GM12874 (cell line): ENCODE measurements around the gene OSM.

Experiments
- TF ChIP-seq, protein P1 (sequence below): IDR thresholded peaks from 2 replicates; pipeline ENCODE4 v1.5.1; 2011; ENCODE audit warnings: low read depth, mild to moderate bottlenecking, control low read depth, low read length, moderate library complexity; ENCODE audit not compliant: insufficient read depth

OSM gene

DNA sequence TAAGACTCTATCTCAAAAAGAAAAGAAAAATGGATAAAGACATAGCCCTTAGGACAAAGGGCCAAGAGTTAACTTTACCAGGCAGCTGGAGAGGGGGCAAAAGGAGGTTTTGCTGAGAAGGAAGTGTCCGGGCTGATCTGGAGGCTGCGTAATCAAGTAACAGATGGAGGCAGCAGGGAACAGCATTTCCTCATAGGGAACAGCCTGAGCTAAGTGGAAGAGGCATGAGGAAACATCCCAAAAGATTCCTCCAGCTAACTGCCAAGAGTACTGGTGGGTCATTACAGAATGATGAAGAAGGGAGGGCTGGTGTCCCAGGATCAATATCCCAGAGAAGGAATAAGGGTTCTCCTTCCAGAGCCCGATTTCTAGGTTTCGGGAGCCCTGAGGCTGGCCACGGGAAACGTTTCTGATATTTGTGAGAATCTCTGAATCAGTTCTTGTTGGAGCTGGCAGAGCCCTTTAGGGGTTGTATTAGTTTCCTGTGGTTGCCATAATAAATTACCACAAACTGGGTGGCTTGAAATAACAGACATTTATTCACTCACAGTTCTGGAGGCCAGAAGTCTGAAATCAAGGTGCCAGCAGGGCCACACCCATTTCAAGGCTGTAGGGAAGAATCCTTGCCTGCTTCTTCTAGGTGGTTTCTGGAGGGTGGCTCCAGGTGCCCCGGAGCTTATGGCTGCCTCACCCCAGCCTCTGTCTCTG lies 41.3 kb downstream of the OSM start:
- TF ChIP-seq, protein P1, sequence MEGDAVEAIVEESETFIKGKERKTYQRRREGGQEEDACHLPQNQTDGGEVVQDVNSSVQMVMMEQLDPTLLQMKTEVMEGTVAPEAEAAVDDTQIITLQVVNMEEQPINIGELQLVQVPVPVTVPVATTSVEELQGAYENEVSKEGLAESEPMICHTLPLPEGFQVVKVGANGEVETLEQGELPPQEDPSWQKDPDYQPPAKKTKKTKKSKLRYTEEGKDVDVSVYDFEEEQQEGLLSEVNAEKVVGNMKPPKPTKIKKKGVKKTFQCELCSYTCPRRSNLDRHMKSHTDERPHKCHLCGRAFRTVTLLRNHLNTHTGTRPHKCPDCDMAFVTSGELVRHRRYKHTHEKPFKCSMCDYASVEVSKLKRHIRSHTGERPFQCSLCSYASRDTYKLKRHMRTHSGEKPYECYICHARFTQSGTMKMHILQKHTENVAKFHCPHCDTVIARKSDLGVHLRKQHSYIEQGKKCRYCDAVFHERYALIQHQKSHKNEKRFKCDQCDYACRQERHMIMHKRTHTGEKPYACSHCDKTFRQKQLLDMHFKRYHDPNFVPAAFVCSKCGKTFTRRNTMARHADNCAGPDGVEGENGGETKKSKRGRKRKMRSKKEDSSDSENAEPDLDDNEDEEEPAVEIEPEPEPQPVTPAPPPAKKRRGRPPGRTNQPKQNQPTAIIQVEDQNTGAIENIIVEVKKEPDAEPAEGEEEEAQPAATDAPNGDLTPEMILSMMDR = no peak

DNA sequence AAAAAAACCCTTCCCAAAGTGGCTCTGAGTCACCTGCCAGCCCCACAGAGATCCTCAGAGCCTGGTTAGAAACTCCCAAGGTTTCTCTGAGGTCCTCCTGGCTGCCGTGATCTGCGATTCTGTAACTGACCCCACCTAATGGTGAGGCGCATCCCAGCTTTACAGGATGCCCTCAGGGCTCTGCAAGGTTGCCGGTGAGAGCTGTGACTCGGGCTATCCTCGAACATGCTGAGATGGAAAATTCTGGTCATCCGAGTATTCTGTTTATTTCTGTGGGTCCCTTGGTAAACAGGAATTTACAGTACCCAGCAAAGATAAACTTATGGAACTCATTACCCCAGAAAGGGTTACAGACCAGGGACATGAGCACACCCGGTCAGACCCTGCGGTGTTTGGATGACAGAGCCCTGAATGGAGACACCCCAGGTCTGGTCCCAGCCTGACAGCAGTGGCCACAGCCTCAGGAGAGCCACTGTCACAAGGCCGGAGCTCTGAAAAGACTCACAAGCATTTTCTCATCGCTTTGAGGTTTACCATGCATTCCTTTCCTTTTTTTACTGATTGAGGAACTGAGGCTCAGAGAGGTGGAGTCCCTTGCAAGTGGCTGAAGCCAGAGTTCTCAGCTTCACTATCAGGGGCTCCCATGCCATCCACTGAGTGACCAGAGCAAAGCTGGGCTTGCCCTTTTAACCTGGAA lies 42.3 kb downstream of the OSM start:
- TF ChIP-seq, protein P1 = no peak

DNA sequence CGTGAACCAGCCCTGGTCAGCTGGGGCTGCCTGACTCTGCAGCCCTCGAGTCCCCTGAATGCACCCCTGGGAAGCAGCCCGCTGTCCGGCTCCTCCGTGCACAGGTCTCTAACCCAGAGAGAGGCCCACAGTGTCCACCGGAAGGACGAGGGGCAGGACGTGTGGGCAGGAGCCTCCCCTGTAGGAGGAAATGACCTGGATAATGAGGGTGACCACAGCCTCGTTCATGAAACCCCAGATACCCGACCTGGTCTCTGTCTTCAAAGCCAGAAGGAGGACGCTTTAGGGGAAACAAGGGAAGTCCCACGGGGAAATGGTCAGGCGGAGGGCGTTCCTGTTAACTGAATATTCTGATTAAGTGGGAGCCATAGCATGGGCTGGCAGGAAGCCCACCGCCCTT lies 43.3 kb downstream of the OSM start:
- TF ChIP-seq, protein P1 = no peak

DNA sequence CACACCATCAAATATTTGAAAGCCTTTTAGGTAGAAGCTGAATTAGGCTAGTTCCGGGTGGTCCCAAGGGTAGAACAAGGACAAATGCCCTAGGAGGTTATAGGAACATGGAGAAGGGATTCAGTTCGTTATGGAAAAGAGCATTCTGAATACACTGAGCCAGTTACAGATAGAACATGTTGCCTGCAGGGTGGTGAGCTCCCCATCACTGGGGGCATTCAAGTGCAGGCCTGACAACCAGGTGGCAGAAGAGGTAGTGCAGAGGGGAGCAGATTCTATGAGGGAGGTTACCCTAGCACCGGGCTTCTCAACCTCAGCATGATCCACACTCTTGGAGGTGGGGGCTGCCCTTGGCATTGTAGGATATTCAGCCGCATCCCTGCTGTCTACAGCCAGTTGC lies 44.3 kb downstream of the OSM start:
- TF ChIP-seq, protein P1 = no peak

DNA sequence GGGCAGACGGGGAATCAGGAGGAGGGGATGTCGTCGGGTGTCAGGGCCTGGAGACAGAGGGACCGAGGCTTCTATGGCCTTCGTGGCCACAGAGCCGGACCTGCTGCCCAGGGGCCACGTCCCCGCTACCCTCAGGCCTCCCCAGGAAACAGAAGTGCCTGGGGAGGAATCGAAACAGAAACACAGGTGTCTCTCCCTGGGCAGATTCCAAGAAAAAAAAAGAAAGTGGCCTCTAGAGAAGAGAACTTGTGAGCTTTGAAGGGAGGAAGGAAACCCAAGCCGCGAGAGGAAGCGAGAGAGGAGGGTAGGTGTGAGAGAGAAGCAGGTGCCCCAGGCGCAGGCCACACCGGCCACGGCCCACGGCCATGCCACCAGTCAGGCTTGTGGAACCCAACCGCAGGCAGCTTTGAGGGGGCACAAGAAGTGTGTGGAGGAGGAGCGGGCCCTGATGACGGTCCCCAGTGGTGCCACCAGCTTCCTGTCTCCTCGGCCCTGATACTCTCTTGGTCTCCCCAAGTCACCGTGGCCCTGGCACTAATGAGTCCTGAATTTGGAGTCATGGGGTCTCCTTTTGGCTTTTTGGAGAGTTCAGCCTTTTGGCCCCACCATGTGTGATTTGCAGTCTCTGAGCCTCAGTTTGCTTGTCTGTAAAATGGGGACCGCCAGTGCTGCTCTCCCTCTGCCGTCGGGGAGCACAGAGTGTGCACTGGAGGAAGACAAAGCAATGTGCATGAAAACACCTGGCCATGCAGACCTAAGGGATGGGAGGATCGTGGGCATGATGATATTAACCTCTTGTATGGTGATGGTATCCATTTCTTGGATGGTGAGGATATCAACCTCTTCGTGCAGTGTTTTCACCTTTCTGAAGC lies 45.3 kb downstream of the OSM start:
- TF ChIP-seq, protein P1 = no peak

DNA sequence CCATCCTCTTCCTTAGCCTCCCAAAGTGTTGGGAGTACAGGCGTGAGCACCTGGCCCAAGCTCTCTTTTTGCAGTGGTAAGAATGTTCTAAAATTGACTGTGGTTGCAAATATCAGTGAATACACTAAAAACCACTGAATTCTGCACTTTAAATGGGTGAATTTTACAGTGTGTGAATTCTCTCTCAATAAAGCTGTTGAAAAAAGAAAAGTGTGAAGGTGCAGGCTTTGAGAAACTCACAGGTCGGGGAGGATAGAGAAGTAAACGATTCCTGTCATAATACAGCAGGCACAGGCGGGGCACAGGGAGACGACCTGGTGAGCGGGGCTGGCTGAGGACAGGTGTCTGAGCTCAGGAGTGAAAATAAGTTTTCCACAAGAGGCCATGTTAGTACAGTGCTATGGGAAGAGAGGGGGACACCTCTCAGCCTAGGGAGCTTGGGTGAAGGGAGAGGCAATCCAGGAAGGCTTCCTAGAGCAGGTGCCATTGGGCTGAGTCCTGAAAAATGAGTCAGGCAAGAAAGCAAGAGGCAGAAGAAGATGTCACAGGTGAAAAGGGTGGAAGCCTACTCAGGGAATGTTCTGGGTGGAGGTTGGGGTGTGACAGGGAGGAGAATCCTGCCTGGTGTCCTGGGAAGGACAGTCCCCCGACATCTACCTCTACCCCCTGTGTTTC lies 46.2 kb downstream of the OSM start:
- TF ChIP-seq, protein P1 = no peak
